IPS DF 6.9 (cell line): ENCODE data around the gene MACROD2.

ENCODE experiments used
- DNase-seq: peaks from one replicate; pipeline ENCODE4 v3.0.0-alpha.2; 2013; ENCODE audit warnings: low read depth, low spot score
- H3K27ac ChIP-seq: one replicate; pipeline ENCODE4 v1.5.1; 2013; ENCODE audit warnings: low read length, control low read depth
- H3K27me3 ChIP-seq: 2 replicates; pipeline ENCODE4 v1.6.1; 2013; ENCODE audit warnings: mild to moderate bottlenecking, low read length; ENCODE audit not compliant: control insufficient read depth, insufficient read depth
- H3K36me3 ChIP-seq: 2 replicates; pipeline ENCODE4 v1.6.1; 2013; ENCODE audit warnings: low read length; ENCODE audit not compliant: control insufficient read depth, insufficient read depth
- H3K4me1 ChIP-seq: 2 replicates; pipeline ENCODE4 v1.6.1; 2013; ENCODE audit warnings: low read length; ENCODE audit not compliant: control insufficient read depth, insufficient read depth
- H3K4me3 ChIP-seq: 2 replicates; pipeline ENCODE4 v1.5.1; 2013; ENCODE audit warnings: mild to moderate bottlenecking, low read length
- H3K9me3 ChIP-seq: 2 replicates; pipeline ENCODE4 v1.6.1; 2013; ENCODE audit warnings: low read length, inconsistent platforms; ENCODE audit not compliant: control insufficient read depth, insufficient read depth
- WGBS: extraction: QIAGEN DNeasy Blood & Tissue Kit; methylation state at CpG from one replicate; pipeline ENCODE4 v1.1.7; 2013; ENCODE audit warnings: mixed read lengths, missing lambda C conversion rate; ENCODE audit not compliant: insufficient read length, insufficient coverage; 5-methylcytosine and 5-hydroxymethylcytosine counted together

The MACROD2 gene

DNA sequence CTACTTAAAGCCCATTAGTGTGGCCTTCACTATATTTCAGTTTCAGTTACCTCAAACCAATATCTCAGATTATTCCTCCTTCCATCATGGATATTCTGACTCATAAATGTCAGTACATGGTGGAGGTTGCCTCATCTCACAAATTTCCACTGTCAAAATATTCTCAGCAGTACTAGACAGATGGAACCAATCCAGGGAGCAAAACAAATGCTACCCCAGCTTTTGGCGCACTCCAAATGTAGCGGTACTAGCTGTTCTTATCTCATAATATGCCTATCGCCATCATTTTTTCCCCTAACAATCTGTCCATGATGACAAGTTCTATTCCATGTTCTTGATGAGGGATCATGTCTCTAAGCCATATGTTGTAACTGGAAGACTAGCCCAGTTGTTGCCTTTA is 1551.8 kb downstream of the MACROD2 start:
- Histone ChIP-seq H3K27ac (no peak overlapping the region), H3K36me3 (no peaks in the 10 kb centered on the region), H3K27me3 (no peaks in the 10 kb centered on the region), H3K4me3 (no peak overlapping the region), H3K9me3 (no peaks in the 10 kb centered on the region), H3K4me1 (no peaks in the 10 kb centered on the region)
- no CpG with 5 or more reads among the region's 3 CpGs for WGBS
- DNase-seq: no peak

DNA sequence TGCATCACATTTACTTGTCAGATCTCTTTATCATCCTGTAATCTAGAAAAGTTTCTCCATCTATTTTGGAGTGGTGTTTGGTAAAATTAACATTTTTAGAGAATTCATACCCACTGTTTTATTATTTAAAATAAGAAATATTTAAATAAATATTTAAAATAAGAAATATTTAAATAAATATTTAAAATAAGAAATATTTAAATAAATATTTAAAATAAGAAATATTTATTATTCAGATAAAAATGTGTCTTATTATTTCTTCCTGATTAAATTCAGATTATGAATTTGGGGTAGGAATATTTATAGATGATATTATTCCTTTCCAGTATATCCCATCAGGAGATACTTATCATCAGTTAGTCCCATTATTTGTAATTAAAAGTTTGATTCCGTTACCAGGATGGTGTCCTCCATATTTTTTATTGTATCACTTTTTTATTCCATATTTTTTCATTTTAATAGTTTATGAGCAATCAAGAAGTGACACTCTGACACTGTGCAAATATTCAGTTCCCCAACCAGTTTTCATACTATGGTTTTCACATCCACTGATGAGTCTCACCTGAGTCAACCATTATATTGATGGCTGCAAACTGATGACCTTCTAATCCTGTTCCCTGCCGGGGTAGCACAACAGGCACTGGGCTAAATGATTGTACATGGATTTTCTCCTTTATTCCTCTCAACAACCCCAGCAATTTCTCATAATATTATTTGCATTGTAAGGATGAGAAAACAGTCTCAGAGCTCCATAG is 1555.0 kb downstream of the MACROD2 start:
- no peaks in the 10 kb centered on the region for H3K36me3 ChIP-seq
- H3K9me3 ChIP-seq: no peaks in the 10 kb centered on the region
- H3K4me1 ChIP-seq: no peaks in the 10 kb centered on the region
- no peaks in the 10 kb centered on the region for H3K27me3 ChIP-seq
- no peak for DNase-seq
- WGBS: no CpG with 5 or more reads among the region's 2 CpGs
- no peak overlapping the region for H3K4me3 ChIP-seq
- no peak overlapping the region for H3K27ac ChIP-seq

DNA sequence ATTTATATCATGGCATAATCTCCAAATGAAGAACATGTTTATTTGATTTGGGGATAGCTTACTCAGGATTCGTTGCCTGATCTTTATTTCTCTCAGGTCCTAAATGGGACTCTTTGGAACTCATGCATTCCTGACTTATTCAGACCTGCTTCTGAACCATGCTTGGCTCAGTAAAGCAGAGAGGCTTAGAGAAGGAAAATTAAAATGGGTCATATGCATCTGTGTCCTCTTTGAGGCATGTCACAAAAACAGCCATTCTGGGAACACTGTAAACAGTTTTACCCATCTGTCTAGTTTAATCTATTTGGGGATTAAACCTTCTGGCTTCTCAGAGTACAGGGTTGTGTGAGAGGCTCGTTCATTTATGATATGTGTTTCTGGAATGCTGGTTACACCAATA is 1560.6 kb downstream of the MACROD2 start:
- Histone ChIP-seq H3K27ac (no peak overlapping the region), H3K4me1 (peaks cover 2% of the 10 kb centered on the region; the same call in 1 of the 2 replicates), H3K4me3 (no peak overlapping the region), H3K27me3 (no peaks in the 10 kb centered on the region), H3K9me3 (no peaks in the 10 kb centered on the region), H3K36me3 (no peaks in the 10 kb centered on the region)
- WGBS: no CpG with 5 or more reads among the region's 2 CpGs
- DNase-seq: no peak

DNA sequence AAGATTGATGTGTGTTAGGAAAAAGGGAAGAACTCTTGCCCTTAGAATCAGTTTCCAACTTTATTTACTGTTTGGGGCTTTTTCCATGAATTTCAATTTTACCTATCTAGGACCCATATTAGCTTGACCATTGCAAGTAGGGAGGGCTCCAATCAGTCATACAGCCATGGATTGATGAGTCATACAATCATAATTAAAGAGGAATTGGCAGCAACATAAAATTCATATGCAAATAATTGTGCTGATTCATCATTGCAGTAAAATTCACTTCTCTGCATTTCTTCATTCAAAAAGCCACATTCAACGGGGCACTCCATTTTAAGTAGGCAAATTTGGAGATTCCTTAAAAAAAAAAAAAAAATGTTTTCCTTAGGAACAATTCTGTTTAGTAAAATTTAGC is 1561.6 kb downstream of the MACROD2 start:
- Histone ChIP-seq H3K4me1 (peaks cover 5% of the 10 kb centered on the region; the same call in 1 of the 2 replicates), H3K36me3 (no peaks in the 10 kb centered on the region), H3K9me3 (no peaks in the 10 kb centered on the region), H3K27me3 (no peaks in the 10 kb centered on the region), H3K27ac (no peak overlapping the region), H3K4me3 (no peak overlapping the region)
- WGBS: no CpG with 5 or more reads among the region's 1 CpG
- DNase-seq: no peak

DNA sequence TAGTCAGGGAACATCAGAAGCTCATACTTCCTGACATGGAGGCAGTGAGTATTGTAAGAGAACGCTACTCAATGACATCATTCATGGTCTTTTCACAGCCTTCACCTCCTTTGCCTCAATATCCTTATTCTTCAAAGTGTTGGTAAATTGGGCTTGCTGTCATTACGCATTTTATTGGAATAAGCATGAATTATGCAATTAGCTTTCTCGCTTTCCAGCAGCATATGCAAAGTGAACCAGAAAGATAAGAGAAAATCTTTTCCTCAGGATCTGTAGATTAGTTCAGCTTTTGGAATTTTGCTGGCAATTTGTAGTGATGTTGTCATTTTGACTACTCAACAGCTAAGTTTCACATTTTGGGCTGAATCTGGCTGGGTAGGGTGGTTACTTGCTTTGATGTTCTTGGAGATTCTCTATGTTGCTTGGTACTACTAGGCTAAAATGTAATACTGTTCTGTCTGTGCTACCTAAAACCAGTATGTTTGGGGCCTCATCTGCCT is 1565.8 kb downstream of the MACROD2 start:
- Histone ChIP-seq H3K4me1 (peaks cover 9% of the 10 kb centered on the region; the same call in 1 of the 2 replicates), H3K36me3 (no peaks in the 10 kb centered on the region), H3K27ac (no peak overlapping the region), H3K4me3 (no peak overlapping the region), H3K27me3 (no peaks in the 10 kb centered on the region), H3K9me3 (no peaks in the 10 kb centered on the region)
- WGBS: no CpG with 5 or more reads among the region's 3 CpGs
- DNase-seq: no peak

DNA sequence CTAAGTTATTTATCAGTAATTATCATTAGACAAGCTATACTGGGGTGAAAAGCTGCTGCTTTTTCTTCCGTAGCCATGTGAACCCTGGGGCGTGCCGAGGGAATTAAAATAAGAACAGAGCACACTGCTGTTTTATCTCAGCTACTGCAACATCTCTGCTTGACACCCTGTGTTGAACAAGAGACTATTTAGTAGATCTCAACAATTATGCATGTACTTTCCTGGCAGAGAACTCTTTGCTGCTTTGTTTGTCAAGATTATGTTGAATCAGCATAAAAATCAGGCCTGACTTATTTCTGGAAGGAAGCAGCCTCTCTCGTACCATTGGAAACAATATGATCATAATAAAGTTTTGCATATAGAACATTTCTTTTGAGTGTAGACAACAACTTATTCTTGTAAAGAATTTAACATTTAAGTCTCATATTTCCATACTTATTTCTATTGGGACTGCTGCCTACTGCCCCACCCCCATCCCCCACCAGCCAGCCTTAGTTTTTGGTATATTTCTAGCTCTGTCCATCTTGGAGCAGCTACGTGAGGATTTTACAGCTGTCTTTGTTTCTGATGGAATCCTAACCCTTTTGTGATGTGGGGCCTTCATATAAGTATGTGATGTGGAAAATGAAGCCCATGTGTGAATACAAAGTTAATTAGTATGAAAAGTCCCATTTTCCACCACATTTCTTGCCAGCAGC is 1566.5 kb downstream of the MACROD2 start:
- Histone ChIP-seq H3K36me3 (no peaks in the 10 kb centered on the region), H3K27ac (no peak overlapping the region), H3K9me3 (no peaks in the 10 kb centered on the region), H3K4me3 (no peak overlapping the region), H3K27me3 (no peaks in the 10 kb centered on the region), H3K4me1 (peaks cover 9% of the 10 kb centered on the region; the same call in 1 of the 2 replicates)
- no peak for DNase-seq
- WGBS: no CpG with 5 or more reads among the region's 5 CpGs

DNA sequence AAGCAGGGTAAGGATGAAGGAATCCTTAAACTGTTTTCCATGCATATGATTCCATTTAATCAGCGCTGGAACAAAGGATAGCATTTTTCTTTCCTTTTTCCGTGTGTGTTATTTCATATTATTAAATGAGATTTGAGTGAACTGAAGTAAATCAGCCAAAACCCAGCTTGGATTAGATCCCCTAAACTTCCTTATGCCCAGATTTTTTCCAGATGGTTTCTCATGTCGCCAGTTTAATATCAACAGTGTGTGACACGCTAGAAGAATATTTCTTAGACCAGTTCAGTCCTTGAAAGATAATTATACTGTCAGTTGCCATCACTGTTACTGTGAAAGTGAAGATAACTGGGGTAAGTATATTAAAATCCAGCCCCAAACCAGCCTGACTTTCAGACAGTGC is 1568.5 kb downstream of the MACROD2 start:
- H3K27ac ChIP-seq: no peak overlapping the region
- no CpG with 5 or more reads among the region's 4 CpGs for WGBS
- no peaks in the 10 kb centered on the region for H3K27me3 ChIP-seq

DNA sequence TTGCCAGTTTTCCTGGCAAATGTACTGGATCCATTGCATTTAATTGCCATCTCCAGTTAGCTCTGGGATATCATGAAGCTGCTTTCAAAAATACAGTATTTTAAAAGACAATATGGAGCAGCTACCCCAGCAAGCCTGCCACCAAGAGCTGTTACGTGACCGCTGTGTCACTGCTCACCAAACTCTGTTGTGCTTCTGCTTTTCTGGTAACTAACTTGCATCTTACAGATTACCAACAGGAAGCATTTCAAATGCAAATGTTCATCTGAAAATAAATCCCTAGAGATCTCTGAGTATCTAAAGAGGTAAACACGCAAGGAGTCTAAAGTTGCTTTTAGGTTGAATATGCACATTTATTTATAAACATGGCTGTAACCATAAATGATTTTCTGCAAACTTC is 1569.7 kb downstream of the MACROD2 start:
- Histone ChIP-seq H3K4me1 (peaks cover 8% of the 10 kb centered on the region; the same call in 1 of the 2 replicates), H3K4me3 (no peak overlapping the region), H3K36me3 (no peaks in the 10 kb centered on the region), H3K27ac (no peak overlapping the region), H3K9me3 (no peaks in the 10 kb centered on the region), H3K27me3 (no peaks in the 10 kb centered on the region)
- WGBS: no CpG with 5 or more reads among the region's 3 CpGs
- DNase-seq: no peak

More for the DNA sequence above, 1568.5 kb downstream of the MACROD2 start:
- H3K36me3 ChIP-seq: no peaks in the 10 kb centered on the region
- no peak for DNase-seq
- H3K4me1 ChIP-seq: peaks cover 9% of the 10 kb centered on the region; the same call in 1 of the 2 replicates
- H3K4me3 ChIP-seq: no peak overlapping the region
- H3K9me3 ChIP-seq: no peaks in the 10 kb centered on the region

DNA sequence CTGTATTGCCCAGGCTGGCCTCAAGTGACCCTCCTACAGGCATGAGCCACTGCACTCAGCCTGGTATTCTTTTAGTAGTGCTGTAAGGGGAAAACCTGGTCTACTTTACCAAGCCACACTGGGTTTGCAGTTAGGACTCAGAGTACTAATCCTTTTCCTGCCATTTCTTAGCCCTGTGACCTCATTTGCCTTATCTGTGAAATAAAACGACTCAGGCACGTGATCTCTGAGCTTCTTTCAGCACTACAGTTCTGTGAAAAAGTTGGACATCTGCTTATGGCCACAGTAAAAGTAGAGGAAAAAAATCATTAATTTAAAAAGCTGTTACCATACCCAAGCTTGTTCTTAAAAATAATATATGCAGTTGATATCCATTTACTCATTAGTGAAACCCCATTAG is 1570.5 kb downstream of the MACROD2 start:
- DNase-seq: no peak
- Histone ChIP-seq H3K27ac (no peak overlapping the region), H3K9me3 (no peaks in the 10 kb centered on the region), H3K4me1 (peaks cover 8% of the 10 kb centered on the region; the same call in 1 of the 2 replicates), H3K27me3 (no peaks in the 10 kb centered on the region), H3K4me3 (no peak overlapping the region), H3K36me3 (no peaks in the 10 kb centered on the region)
- no CpG with 5 or more reads among the region's 2 CpGs for WGBS

DNA sequence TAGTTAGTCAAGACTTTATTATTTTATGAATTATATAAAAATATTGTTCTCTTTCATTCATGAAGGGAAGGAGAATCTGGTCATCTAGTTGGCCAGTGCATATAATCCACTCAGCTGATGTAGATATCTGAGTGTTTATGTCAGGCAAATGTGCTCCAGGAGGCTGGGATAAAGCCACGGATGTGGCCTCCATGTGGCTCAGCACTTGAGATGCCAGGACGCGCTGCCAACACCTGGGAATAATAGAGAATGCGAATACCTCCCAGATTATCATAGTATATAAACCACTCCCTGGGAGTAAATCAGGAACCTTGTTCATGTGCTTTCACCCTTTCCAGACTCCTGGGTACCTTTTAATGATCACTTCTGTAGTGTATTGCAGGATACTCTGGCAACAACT is 1571.9 kb downstream of the MACROD2 start:
- Histone ChIP-seq H3K27ac (no peak overlapping the region), H3K27me3 (no peaks in the 10 kb centered on the region), H3K4me1 (peaks cover 2% of the 10 kb centered on the region; the same call in 1 of the 2 replicates), H3K9me3 (no peaks in the 10 kb centered on the region), H3K4me3 (no peak overlapping the region), H3K36me3 (no peaks in the 10 kb centered on the region)
- WGBS: no CpG with 5 or more reads among the region's 4 CpGs
- no peak for DNase-seq
